CD1c-positive myeloid dendritic cell (primary cell): Measurements from ENCODE around the gene NFAM1.

Experiments used
- DNase-seq: peaks from one replicate; pipeline ENCODE4 v3.0.0-alpha.2; 2016; ENCODE audit errors: extremely low spot score

Gene NFAM1, protein sequence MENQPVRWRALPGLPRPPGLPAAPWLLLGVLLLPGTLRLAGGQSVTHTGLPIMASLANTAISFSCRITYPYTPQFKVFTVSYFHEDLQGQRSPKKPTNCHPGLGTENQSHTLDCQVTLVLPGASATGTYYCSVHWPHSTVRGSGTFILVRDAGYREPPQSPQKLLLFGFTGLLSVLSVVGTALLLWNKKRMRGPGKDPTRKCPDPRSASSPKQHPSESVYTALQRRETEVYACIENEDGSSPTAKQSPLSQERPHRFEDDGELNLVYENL

GRCh38 chr22:42432020-42432596 lies at the start of gene NFAM1:
Gene NFAM1 (minus strand): TSS chr22:42432403. CDS start chr22:42432357, 46 bp downstream.
- peak; percentile 86 for DNase-seq

GRCh38 chr22:42475122-42475521 lies 42.9 kb upstream of the NFAM1 start:
- no peak for DNase-seq

DNA sequence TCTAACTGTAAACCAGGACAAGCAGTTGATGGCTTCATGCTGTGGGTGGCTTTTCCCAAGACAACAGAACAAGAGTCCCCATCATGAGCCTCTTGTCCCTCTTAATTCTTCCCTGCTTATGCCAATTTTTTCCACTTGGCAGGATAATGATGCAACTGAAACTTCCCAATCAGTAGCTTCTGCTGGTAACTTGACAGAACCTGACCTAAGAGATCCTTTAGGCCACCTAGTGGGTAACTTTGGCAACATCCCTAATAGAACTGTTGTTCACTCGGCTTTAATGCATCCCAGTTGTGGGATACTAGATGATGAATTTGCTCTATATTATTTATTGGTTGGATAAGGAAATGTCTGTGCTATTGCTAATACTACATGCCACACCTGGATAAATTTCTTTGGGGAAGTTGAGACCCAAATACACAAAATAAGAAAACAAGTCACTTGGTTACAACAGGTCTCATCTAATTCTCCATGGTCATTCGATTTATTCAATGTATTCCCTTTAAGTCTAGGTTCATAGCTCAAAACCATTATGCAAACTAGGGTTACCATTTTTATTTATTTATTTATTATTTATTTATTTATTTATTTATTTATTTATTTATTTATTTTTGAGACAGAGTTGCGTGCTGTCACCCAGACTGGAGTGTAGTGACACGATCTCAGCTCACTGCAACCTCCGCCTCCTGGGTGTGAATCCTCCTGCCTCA lies 41.4 kb upstream of the NFAM1 start:
- peak; percentile 69 for DNase-seq

- no peak for DNase-seq
These were observed 40.5 kb upstream of the NFAM1 start for GRCh38 chr22:42472671-42473070.

DNA sequence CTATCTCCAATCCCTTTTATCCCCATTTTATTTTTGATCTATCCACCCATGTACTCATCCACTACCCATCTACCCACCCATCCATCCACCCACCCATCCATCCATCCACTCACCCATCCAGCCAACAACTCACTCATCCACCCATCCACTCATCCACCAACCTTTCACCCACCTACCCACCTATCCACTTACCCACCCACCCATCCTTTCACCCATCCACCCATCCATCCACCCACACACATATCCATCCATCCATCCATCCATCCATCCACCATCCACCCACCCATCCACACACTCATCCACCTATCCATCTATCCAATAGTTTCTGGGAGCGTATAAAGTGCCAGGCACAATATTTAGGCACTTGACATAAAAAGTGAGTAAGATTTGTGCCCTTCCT lies 39.2 kb upstream of the NFAM1 start:
- no peak for DNase-seq

- no peak for DNase-seq
These were observed 38.3 kb upstream of the NFAM1 start for GRCh38 chr22:42470366-42471082.

- DNase-seq = no peak
These were observed 36.6 kb upstream of the NFAM1 start for GRCh38 chr22:42468841-42469240.

- DNase-seq = no peak
These were observed 29.8 kb upstream of the NFAM1 start for GRCh38 chr22:42462016-42462415.

DNA sequence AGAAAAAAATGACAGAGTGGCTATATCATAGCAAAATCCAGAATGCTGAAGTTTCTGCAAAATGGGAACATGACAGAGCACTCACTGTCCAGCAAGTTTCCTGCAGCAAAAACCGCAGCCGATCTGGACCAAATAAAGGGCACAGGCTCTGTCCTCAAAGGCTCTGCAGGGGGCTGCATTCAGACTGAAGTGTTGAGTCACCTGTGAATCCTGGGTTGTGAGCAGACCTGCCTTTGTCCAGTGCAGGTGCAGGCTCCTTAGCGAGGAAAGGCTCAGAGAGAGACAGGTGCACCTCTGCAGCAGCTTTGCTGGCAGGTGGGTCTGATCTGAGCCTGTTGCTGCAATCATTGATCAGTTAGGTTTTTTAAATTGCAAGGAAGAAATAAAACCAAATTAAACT lies 29.3 kb upstream of the NFAM1 start:
- DNase-seq = no peak

- DNase-seq = no peak
These were observed 27.3 kb upstream of the NFAM1 start for GRCh38 chr22:42459287-42460063.

DNA sequence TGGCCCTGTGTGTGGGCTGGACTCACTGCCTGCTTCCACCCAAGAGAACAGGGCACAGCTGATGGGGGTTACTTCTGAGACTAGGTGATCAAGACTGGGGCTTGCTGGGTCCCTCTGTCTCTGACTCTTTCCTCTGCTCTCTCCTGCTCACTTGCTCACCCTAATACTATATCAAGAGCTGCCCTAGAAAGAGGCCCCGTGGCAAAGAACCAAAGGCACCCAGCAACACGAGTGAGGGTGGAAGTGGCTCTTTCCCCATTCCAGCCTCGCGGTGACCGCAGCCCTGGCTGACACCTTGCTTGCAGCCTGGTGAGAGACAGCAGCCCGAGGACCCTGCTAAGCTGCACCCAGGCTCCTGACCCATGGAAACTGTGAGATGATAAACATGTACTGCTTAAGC lies 20.7 kb upstream of the NFAM1 start:
- DNase-seq = no peak

DNA sequence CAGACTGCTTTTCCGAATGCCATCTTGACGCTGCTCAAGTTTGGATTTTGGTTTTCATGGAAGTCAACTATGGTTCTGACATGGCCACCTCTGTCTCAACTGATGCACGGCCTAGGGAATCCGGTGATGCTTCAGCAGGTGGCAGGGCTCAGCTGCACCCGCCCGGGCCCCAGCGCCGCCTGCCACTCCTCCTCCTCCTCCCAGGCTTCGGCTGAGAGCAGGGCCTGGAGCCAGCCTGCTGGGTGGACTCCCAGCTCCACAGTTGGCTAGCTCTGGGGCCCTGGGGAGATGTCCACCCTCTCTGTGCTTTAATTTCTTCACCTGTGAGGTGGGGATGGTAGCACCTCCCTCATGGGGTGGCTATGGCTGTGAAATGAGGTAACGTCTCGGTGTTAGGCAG lies 20.3 kb upstream of the NFAM1 start:
- no peak for DNase-seq

GRCh38 chr22:42451499-42452145 lies 19.4 kb upstream of the NFAM1 start:
- DNase-seq = no peak

DNA sequence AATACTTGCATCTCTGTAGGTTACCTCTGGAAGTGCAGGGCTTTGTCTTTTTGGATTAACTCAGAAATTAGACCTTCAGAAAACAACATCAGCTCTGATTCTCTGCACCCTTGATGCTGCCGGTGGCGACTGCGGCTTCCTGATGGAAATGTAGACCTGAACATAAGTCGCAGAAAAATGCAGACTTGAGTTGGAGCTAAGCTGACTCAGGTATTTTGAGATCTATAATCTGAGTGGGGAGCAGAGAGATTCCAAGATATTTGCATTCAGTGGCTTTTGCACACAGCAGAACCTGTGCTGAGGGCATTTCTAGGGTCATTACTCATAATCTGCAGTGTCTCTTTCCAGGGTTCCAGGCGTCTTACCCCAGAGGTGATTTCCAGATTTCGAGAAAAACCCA lies 18.7 kb upstream of the NFAM1 start:
- no peak for DNase-seq

GRCh38 chr22:42446151-42446550 lies 13.9 kb upstream of the NFAM1 start:
- no peak for DNase-seq

DNA sequence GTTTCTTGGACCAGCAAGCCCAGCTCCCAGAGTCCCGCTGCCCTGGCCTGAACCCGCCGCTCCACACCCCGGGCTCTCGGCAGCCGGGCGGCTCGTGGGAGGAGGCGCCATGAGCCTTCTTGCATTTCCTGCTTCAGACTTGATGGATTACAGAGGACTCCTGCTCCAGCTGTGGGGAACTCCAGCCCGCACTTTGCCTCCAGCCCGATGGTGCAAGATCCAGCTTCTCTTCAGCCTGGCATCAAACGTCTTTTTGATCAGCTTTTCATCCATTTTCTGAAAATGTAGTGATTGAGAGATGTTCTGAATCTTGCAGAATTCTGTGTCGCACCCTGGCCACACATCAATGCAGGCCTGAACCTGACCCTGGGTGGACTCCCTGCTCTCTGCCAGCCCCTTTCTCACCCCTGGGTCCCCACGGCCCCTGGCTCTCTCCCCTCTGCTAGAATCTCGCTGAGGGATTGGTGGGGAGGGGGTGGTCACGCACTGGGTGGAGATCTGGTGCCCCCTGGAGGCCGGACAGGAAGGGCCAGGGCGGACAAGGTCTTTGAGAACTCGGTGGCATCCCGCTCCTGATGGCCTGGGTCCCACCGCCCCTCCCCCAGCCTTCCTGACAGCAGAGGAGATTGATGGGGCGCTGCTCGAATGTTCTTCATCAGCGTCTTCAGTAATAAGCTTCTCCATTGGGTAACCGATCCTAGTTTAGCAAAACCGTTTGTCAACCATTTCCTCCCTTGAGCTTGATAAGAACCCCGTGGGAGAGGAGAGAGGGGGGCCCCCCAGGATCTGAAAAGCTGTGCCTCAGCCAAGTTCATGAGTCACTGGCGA lies 12.1 kb upstream of the NFAM1 start:
- DNase-seq = peak; percentile 86

DNA sequence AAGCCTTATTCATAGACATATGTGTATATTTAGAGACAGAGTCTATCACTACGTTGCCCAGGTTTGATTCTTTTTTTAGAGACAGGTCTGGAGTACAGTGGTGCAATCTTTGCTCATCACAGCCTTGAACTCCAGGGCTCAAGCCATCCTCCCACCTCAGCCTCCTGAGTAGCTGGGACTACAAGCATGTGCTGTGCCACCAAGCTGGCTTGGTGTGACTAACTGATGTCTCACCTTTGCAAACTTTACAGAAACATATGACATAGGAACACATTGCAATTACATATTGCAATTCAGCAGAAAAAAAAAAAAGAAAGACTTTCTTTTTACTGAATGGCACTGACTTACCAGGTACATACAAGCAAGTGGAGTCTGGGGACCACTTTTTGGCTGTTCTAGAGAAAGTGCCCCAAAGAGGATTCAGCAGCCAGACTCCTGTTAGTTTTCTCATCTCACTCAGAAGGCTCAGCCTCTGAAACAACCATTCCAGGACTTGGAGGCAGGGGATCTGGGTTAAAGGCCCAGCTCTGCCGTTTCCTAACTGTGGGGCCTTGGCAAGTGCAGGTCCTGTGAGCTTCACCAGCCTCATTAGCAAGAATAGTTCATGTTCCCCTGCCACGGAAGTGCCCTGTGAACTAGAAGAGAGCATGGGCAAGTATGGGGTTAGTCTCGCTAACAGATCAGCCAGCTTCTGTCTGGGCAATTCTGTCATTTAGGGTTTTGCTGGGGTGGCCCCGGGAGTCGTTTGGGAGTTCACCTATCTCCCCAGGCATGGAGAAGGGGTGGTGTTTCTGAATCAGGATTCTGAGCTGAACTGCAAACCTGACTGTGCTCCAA lies 11.3 kb upstream of the NFAM1 start:
- peak; percentile 1 for DNase-seq

DNA sequence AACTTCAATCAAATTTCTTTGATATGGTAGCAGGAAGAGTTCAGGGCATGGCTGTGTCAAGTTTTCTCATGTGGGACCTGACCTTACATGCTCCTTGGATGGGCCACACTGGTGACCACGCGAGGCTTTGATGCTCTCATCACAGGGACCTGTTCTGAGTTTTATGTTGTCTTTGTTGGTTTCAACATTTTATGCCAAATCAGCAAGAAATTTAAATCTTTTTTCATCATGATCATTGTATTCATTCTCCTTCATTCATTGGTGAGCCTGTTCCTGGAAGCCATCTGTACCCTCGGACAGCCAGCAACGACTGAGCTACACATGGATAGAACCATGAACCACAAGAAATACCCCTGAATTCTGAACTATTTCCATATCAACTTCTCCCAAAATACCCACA lies 10.5 kb upstream of the NFAM1 start:
- DNase-seq = no peak

GRCh38 chr22:42440728-42441127 lies 8.5 kb upstream of the NFAM1 start:
- DNase-seq = no peak
